GM21367 (cell line): Measurements from ENCODE around the gene WDR48.

Experiments
- ATAC-seq: cut with Tn5 transposase; IDR thresholded peaks from one replicate; pipeline ENCODE4 v1.9.1; 2021; ENCODE audit not compliant: unreplicated experiment

WDR48 gene

DNA sequence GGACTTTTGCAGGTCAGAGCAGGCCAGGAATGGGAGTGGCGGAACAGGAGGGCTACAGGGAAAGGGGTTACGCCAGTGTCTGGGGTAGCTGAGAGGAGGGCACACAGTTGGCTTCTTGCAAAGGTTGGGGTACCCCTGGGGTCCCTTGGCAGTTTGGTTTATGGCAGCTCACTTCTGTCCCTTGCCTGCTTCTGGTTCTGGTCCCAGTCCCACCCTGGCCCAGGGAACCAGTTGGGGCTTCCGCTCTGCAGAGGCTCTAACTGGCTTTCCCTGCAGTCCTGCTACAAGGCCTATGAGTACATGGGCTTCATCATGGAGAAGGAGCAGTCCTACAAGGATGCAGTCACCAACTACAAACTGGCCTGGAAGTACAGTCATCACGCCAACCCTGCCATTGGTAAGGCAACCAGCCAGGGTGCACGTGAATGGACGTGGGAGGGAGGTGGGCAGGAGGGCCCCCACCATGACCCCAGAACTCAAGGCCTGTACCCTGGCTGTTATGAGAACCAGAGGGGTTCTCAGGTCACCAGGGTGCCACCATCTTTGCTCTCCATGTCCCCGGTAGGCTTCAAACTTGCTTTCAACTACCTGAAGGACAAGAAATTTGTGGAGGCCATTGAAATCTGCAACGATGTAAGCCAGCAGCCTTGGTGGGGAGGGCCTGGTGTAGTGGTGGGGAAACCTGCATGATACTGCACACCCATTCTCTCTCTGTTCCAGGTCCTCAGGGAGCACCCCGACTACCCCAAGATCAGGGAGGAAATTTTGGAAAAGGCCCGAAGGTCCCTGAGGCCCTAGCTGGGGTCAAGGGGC is 86.4 kb downstream of the WDR48 start:
- no peak for ATAC-seq

DNA sequence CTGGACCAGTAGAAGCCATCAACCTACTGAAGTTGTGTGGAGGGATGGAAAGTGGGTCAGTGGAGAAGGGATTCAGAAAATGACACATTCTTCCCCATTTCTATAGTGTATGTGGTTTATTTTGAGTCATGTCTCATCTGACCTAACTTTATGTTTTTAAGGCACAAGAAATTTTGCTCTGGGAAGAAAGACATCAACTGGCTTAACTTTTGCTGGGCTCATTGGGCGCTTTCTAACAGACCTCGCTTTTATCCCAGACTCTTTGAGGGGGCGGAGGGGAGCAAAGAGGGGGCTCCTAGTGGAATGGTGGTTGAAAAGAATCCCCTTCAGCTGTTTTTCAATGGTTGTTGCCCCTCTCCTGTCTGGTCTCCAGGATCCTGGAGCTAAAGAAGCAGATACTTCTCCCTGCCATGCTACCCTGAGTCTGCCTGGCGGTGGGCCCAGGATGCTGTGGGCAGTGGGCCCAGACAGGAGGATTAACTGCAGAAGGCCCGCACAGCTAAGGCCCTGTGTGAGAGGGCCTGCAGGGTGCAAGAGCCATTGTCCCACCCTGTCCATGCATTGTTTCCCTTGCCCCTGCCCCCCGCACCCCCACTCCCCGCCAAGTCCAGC is 87.1 kb downstream of the WDR48 start:
- no peak for ATAC-seq

DNA sequence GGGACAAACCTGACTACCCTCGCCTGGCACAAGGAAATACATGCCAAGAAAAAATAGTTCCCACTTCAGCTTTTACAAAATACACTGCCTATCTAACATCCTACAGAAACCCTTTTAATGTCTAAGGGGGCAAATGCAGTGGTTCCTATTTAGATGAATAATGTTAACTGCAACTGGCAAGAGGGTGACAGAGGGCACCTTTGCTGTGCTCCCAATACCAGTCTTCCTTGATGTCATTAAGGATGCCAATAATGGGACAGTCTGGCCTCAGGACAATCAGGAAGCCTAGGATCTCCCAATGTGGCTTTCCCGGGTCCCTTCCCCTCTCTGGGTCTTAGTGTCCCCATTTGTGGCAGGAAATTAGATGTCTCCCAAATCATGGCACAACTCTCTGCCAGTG is 87.6 kb downstream of the WDR48 start:
- no peak for ATAC-seq

DNA sequence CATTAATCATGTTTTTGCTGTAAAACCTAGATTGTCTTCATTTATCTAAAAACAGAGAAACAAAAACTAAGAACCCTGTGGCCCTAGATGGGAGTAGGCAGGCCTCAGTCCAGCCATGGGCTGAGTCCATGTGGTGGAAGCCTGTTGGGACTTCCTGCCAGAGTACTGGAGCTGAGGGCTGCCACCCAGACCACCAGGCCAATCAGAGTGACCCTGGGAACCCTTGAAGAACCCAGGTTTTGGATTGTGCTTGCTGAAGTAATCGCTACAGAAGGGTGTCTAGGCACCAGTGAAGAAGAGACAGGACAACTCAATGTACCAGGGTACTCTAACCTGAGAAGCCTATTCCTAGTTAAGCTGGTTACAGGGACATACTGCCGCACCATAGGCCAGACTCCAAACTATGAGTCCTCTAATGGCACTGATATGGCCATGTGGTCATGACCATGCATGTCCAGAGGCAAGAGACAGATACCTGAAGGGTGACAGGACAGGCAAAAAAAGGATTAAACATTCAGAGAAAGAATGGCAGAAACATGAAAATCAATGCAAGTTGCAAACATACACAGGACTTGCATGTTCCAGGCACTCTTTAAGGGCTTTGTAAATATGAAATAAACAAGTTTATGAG is 88.6 kb downstream of the WDR48 start:
- no peak for ATAC-seq

DNA sequence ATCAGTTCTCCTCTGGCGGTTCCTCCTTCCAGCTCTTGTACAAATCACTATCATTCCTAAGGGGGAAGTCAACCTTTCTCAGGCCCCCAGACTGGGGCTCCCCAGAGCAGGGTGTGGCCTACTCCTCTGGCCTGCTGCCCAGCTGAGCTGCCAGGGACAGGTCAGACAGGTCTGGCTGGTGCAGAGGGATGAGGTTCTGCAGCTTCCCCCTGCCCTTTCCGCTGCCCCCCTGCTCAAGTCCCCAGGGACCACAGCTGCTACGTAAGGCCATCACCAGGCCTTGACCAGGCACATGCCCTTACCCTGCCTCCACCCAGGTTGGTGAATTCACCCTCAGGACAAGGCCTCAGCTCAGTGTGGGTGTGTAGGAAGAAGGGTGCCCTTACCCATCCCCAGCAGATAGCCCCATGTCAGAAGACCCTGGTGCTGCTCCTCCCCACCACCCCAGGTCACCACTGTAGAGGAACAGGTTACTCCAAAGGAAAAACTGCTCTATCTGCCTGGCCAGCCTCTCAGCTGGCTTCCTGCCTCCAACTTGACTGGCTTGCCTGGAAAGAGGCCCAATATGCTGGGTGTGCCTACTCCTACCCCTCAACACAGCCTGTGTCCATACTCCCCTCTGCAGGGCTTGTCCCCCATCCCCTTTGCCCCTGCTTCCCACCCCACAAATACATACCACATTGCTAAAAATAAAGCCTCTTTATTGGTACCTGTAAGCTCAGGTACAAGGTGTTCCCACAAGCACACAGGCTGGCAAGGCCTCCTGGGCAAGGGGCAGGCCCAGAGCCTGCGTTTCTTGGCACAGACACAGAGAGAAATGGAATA is 89.6 kb downstream of the WDR48 start:
- ATAC-seq: no peak

DNA sequence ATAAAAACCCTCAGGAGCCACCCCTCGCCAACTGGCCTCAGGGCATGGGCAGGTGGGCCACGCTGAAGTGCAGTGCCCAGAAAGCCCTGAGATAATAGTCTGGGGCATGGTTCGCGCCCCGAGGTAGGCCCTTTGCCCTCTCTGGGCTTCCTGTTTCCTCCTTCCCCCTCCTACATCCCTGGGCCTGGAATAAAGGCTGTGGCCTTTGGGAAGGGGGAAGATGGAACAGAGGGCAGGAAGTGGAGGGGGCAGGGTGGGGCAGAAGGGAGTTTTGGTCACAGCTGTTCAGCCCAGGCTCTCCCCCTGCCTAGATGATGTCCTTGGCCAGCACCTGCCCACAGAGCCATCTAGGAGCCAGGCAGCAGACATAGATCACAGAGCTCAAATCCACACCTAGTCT is 90.3 kb downstream of the WDR48 start:
- ATAC-seq: no peak

DNA sequence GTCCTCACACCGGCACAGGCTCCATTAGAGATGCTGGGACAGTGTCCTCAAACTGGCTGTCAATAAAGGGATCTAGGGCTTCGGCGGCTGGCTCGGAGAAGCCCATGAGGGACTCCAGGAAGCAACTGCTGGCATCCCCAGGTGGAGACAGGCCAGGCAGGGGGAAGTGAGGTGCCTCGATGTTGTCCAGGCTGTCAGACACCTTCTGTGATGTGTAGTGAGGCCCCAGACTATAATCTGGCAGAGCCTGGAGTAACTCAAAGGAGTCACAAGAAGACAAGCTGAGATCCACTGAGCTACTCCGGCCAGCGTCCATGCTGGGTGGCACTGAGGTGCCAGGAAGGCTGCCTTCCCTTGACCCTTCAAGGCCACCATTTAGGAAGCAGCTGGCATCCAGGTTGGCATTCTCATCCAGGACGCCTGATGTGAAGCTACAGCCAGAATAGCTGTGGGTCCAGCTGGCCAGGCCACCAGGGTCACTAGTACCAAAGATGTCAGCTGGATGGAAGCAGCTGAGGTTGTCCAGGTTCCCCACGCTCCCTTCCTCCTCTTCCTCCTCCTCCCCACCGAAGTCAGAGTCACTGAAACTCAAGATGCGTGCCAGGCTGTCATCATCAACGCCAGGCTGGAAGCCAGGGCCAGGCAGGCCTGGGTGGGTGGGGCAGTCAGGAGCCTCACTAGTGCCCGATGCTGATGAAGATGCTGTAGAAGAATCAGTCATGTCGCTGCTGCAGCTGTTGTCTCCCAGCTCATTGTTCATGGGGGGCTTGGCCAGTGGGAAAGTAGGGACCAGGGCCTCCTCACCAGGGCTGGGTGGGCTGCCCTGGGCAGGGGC is 91.5 kb downstream of the WDR48 start:
- no peak for ATAC-seq

DNA sequence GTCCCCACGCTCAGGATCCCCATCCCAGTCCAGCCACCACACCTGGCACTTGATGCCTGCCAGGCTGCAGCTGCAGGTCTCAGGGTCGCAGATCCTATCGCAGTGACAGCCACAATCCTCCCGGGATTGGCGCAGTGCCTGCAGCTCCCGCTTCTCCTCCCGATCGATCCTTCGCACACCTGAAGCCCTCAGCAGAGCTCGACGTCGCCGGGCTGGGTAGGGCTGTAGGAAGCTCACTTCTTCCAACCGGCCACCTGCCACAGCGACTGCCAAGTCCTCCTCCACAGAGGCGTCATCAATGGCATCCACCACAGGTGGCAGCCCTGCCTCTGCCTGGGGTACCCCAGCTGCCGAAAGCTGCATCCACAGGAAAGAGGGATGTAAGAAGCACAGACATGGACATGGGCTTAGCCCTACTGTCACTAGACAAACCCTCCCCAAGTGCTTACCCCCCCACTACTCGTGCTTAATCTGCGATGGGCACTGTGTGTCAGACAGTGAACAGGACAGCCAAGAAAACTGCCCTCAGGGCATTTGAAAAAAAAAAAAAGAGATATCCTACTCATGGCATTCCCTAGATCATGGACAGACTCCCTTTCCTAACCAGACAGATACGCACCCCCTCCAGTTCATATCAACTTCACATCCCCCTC is 92.4 kb downstream of the WDR48 start:
- ATAC-seq: no peak

DNA sequence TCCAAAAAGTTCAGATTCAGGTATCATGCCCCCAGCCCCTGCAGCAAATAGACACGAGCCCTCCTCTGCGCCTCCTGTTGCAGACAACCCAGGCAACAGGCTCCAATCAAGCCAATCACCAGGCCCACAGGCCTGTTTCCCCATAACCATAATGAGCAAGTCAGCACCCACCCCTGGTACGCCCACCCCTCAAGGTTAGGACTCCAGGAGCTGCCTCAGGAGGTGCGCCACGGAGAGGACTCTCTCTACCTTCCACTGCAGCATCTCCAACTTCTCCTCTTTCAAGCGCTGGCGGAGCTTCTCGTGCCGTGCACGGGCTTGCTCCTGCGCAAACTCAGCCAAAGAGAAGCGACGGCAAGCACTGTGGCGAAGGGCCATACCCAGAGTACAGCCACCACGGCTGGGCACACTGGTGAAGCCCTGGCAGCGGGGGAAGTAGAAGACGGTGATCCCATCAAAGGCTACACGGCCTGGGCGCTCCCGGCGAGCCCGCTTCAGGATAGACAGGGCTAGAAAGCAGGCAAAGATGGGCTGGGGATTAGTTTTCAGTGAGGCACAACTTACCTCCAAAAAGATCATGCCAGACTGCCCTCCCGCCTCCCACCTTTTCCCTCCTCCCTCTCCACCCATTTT is 93.0 kb downstream of the WDR48 start:
- ATAC-seq: no peak

DNA sequence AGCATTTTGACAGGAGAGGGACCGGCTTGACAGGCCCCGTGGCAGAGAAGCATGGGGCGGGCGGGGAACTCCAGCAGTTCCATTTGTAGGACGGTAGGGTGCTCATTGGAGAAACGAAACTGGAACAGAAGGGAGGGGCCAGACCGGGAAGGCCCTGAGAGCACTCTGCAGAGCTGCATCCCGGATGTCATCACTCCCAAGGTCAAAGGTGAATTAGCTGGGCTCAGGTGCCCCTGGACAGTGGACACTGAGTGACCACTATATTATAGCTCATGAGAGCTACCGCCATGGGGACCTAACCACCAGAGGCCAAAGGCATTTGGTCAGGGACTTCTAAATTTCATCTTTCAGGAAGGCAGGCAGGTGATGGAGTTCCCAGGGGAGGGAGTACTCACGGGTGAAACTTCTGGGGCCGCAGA is 94.3 kb downstream of the WDR48 start:
- no peak for ATAC-seq
